Panc1 (cell line): ENCODE measurements around the gene LRRC34. TPM values are rescaled to one million over a fixed set of nuclear protein-coding genes. Genes with fewer than 3 reads are reported as not detected.
A peak's percentile ranks its signal among the peaks of the same experiment; 100 is the strongest.

Experiments
- ATAC-seq: fragments of 200-7000 bp; cut with Tn5 transposase; 2 replicates; pipeline ENCODE4 v1.9.1; 2020; ENCODE audit warnings: mild to moderate bottlenecking, moderate library complexity
- BruUV-seq: library from RNA; stranded (reverse); fragments of 400-500 nt; replicated peaks from 2 replicates; lab custom pipeline; 2021; lab: Mats Ljungman, UMichigan
- CTCF ChIA-PET: fragments of 300-600 bp; sonication (Branson Sonifier 250); formaldehyde crosslinking; loops from one replicate; lab custom pipeline; 2022; ENCODE audit warnings: antibody characterized with exemption; lab: Charles Lee
- POLR2A ChIA-PET: fragments of 300-600 bp; sonication (Branson Sonifier 250); formaldehyde crosslinking; loops from one replicate; lab custom pipeline; 2022; ENCODE audit warnings: antibody characterized with exemption; lab: Charles Lee
- DNase-seq: peaks from one replicate; pipeline ENCODE4 v3.0.0-alpha.2; 2010; ENCODE audit warnings: low read depth, low spot score
- H3K27ac ChIP-seq: 2 replicates; pipeline ENCODE4 v1.5.1; 2011; ENCODE audit warnings: mild to moderate bottlenecking, low read length, inconsistent platforms
- H3K27me3 ChIP-seq: fragments of 200-500 bp; sonication (Bioruptor generic); 2 replicates; pipeline ENCODE4 v1.6.0; 2014; ENCODE audit warnings: low read length, inconsistent platforms; ENCODE audit not compliant: control insufficient read depth, insufficient read depth
- H3K36me3 ChIP-seq: fragments of 200-500 bp; sonication (Bioruptor generic); 2 replicates; pipeline ENCODE4 v1.5.1; 2014; ENCODE audit warnings: inconsistent platforms, mild to moderate bottlenecking, low read length, moderate library complexity; ENCODE audit not compliant: control insufficient read depth, insufficient read depth
- H3K4me1 ChIP-seq: 2 replicates; pipeline ENCODE4 v1.5.1; 2011; ENCODE audit warnings: inconsistent platforms, mild to moderate bottlenecking, low read length, moderate library complexity; ENCODE audit not compliant: control insufficient read depth, insufficient read depth
- H3K4me3 ChIP-seq, 2 experiments: 2 replicates each; pipeline ENCODE4 v1.5.1; 2011 to 2012; ENCODE audit warnings: low read depth in 2 of 2, low read length in 2 of 2, mild to moderate bottlenecking in 2 of 2, inconsistent platforms in 1 of 2, moderate library complexity in 1 of 2
- H3K9me3 ChIP-seq: fragments of 200-500 bp; sonication (Bioruptor generic); 2 replicates; pipeline ENCODE4 v1.5.1; 2014; ENCODE audit warnings: low read depth, mild to moderate bottlenecking, inconsistent platforms, low read length, moderate library complexity; ENCODE audit not compliant: control insufficient read depth, insufficient read depth
- POLR2AphosphoS5 ChIP-seq: IDR thresholded peaks from 2 replicates; pipeline ENCODE4 v1.6.1; 2012; ENCODE audit warnings: mild to moderate bottlenecking, low read depth, low read length, moderate library complexity
- SIN3A ChIP-seq: IDR thresholded peaks from 2 replicates; pipeline ENCODE4 v1.6.1; 2012; ENCODE audit warnings: low read depth, mild to moderate bottlenecking, low read length, moderate library complexity, borderline replicate concordance; ENCODE audit not compliant: insufficient read depth
- TCF7L2 ChIP-seq: IDR thresholded peaks from 2 replicates; pipeline ENCODE4 v1.6.1; 2011; ENCODE audit warnings: mild to moderate bottlenecking, low read depth, low read length, inconsistent platforms
- in situ Hi-C: cut with HindIII; loops from 2 replicates; pipeline ENCODE4 v1.10.0; 2016; ENCODE audit warnings: low sequenced_read_pairs, low pct_unique_long_range_greater_than_20kb
- intact Hi-C: fragments of 100-400 bp; cut with micrococcal nuclease; formaldehyde crosslinking; loops from one replicate; pipeline ENCODE4 v1.10.0; 2022; ENCODE audit not compliant: unreplicated experiment
- total RNA-seq: library from RNA; stranded (reverse); gene quantifications from one replicate; pipeline ENCODE4 v1.2.1, GENCODE V29; 2021; ENCODE audit not compliant: unreplicated experiment
- TF ChIP-seq, protein P1 (sequence below): fragments of 450-650 bp; IDR thresholded peaks from 2 replicates; pipeline ENCODE4 v1.5.1; 2017; ENCODE audit warnings: mild to moderate bottlenecking
- TF ChIP-seq, protein P2 (sequence below), 2 experiments: IDR thresholded peaks; 2 replicates each; pipeline ENCODE4 v1.6.1; 2011 to 2012; ENCODE audit warnings: low read depth in 2 of 2, control low read depth in 1 of 2, low read length in 1 of 2, mild to moderate bottlenecking in 1 of 2, moderate library complexity in 1 of 2; ENCODE audit not compliant: insufficient read depth in 1 of 2

The LRRC34 gene
- total RNA-seq, 1 experiment from 2014 or later, result 1.2 TPM

DNA sequence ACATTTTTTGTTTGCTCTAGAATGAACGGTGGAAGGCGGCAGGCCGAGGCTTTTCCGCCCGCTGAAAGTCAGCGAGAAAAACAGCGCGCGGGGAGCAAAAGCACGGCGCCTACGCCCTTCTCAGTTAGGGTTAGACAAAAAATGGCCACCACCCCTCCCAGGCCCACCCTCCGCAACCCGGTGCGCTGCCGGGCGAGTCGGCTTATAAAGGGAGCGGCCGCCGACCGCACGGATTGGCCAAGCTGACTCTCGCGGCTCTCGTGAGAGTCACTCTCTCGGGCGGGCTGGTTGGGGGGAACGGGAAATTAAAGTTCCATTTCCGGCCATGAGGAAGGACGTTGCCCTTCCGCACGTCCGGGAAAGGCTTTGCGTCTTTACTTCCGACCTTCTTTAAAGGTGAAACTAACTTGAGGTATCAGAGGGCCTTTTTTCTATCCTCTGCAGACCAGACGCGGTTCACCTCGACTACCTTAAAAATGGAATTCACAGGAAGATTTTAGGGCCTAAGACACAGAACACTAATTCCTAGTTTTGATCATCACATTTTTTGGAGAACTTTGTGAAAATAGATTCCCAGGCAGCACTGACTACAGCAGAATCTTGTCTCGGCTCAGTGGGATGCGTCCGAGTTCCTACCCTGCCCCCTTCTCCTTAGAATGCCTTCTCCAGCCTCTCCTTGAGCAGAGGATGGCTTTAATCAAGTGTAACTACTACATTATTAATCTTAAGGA is 47.7 kb downstream of the LRRC34 start, which contains the start of gene TERC:
TSS of gene TERC (minus strand) at position 179 of the 731 bp plus-strand sequence.
- in situ Hi-C loops (no loop called here), intact Hi-C loops (loop anchor here (5.0 kb wide), 1 partner anchor 202 kb away; the partner anchor contains the start of gene SEC62)
- Histone ChIP-seq H3K9me3 (no peaks in the 10 kb centered on the region), H3K27ac (peak within 1 kb of the TSS; percentile 93), H3K36me3 (no peaks in the 10 kb centered on the region), H3K4me1 (0 out of 2 replicates have a peak, but pooled peaks cover 2% of the 10 kb centered on the region), H3K4me3 (peak within 1 kb of the TSS; percentile 64 to 83), H3K27me3 (no peaks in the 10 kb centered on the region)
- CTCF ChIA-PET, result no interaction called here
- TSS peak; percentile 97 for BruUV-seq
- peak; percentile 59 for DNase-seq
- ATAC-seq, result peak; percentile 93
- TF ChIP-seq SIN3A (no peak), POLR2AphosphoS5 (peak; percentile 92)
- POLR2A ChIA-PET, result no interaction called here

DNA sequence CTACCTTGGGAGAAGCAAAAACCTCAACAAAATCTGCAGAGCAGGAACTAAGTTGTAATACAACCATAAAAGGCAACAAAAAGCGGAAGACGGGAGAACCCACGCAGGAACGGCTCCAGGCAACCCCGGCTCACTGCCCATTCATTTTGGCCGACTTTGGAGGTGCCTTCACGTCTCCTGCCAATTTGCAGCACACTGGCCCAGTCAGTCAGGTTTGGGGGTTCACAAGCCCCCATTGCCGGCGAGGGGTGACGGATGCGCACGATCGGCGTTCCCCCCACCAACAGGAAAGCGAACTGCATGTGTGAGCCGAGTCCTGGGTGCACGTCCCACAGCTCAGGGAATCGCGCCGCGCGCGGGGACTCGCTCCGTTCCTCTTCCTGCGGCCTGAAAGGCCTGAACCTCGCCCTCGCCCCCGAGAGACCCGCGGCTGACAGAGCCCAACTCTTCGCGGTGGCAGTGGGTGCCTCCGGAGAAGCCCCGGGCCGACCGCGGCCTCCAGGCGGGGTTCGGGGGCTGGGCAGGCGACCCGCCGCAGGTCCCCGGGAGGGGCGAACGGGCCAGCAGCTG is 48.3 kb downstream of the LRRC34 start:
- ATAC-seq, result peak; percentile 46
- TSS peak; percentile 100 for BruUV-seq
- POLR2A ChIA-PET, result no interaction called here

More for the DNA sequence above, 48.3 kb downstream of the LRRC34 start:
- H3K27ac ChIP-seq, result peak overlapping the region; percentile 93
- H3K36me3 ChIP-seq, result no peaks in the 10 kb centered on the region
- intact Hi-C loops (loop anchor here (5.0 kb wide), 1 partner anchor 203 kb away; the partner anchor contains the start of gene SEC62), in situ Hi-C loops (no loop called here)
- no peaks in the 10 kb centered on the region for H3K27me3 ChIP-seq
- TF ChIP-seq TCF7L2 (no peak), SIN3A (no peak; the same call in 1 of the 2 replicates), POLR2AphosphoS5 (no peak)
- TF ChIP-seq, protein P1, sequence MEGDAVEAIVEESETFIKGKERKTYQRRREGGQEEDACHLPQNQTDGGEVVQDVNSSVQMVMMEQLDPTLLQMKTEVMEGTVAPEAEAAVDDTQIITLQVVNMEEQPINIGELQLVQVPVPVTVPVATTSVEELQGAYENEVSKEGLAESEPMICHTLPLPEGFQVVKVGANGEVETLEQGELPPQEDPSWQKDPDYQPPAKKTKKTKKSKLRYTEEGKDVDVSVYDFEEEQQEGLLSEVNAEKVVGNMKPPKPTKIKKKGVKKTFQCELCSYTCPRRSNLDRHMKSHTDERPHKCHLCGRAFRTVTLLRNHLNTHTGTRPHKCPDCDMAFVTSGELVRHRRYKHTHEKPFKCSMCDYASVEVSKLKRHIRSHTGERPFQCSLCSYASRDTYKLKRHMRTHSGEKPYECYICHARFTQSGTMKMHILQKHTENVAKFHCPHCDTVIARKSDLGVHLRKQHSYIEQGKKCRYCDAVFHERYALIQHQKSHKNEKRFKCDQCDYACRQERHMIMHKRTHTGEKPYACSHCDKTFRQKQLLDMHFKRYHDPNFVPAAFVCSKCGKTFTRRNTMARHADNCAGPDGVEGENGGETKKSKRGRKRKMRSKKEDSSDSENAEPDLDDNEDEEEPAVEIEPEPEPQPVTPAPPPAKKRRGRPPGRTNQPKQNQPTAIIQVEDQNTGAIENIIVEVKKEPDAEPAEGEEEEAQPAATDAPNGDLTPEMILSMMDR, result no peak
- TF ChIP-seq, protein P2, sequence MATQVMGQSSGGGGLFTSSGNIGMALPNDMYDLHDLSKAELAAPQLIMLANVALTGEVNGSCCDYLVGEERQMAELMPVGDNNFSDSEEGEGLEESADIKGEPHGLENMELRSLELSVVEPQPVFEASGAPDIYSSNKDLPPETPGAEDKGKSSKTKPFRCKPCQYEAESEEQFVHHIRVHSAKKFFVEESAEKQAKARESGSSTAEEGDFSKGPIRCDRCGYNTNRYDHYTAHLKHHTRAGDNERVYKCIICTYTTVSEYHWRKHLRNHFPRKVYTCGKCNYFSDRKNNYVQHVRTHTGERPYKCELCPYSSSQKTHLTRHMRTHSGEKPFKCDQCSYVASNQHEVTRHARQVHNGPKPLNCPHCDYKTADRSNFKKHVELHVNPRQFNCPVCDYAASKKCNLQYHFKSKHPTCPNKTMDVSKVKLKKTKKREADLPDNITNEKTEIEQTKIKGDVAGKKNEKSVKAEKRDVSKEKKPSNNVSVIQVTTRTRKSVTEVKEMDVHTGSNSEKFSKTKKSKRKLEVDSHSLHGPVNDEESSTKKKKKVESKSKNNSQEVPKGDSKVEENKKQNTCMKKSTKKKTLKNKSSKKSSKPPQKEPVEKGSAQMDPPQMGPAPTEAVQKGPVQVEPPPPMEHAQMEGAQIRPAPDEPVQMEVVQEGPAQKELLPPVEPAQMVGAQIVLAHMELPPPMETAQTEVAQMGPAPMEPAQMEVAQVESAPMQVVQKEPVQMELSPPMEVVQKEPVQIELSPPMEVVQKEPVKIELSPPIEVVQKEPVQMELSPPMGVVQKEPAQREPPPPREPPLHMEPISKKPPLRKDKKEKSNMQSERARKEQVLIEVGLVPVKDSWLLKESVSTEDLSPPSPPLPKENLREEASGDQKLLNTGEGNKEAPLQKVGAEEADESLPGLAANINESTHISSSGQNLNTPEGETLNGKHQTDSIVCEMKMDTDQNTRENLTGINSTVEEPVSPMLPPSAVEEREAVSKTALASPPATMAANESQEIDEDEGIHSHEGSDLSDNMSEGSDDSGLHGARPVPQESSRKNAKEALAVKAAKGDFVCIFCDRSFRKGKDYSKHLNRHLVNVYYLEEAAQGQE (IDR thresholded peaks at IDR 0.05; ENCODE audit: insufficient read depth in 1 of 2, low read depth in 2 of 2, low read length in 1 of 2), result 0 out of 4 replicates have a peak, but pooled peaks of 1 of the 2 experiments have one; percentile 15
- 0 out of 2 replicates have a peak, but pooled peaks cover 2% of the 10 kb centered on the region for H3K4me1 ChIP-seq
- peak overlapping the region; percentile 64 to 83 for H3K4me3 ChIP-seq
- CTCF ChIA-PET, result no interaction called here
- no peak for DNase-seq
- no peaks in the 10 kb centered on the region for H3K9me3 ChIP-seq
